SH-SY5Y (cell line): ENCODE data around the gene TCF12.

ENCODE experiments used
- GATA2 ChIP-seq: IDR thresholded peaks from 2 replicates; pipeline ENCODE4 v1.6.1; 2011; ENCODE audit warnings: mild to moderate bottlenecking, low read depth, low read length
- GATA3 ChIP-seq: IDR thresholded peaks from 2 replicates; pipeline ENCODE4 v1.6.1; 2011; ENCODE audit warnings: low read depth, mild to moderate bottlenecking, low read length, moderate library complexity

- TF ChIP-seq GATA2 (no peak), GATA3 (no peak)
Observed at GRCh38 chr15:57108296-57108695, 189.9 kb downstream of the TCF12 start.
